HEK293T (cell line): Measurements from ENCODE around the gene RSPH4A.

Experiments
- ARNT ChIP-seq: fragments of 450-650 bp; IDR thresholded peaks from 2 replicates; pipeline ENCODE4 v1.6.1; 2017; ENCODE audit warnings: mild to moderate bottlenecking
- BHLHE40 ChIP-seq: fragments of 450-650 bp; IDR thresholded peaks from 2 replicates; pipeline ENCODE4 v1.6.1; 2016; ENCODE audit warnings: mild to moderate bottlenecking, moderate library complexity, borderline replicate concordance
- FOXM1 ChIP-seq: fragments of 450-650 bp; IDR thresholded peaks from 2 replicates; pipeline ENCODE4 v1.6.1; 2017; ENCODE audit warnings: mild to moderate bottlenecking, borderline replicate concordance
- HDGF ChIP-seq: fragments of 450-650 bp; IDR thresholded peaks from 2 replicates; pipeline ENCODE4 v1.6.1; 2017; ENCODE audit warnings: antibody characterized with exemption, borderline replicate concordance
- L3MBTL2 ChIP-seq: fragments of 450-650 bp; conservative IDR thresholded peaks from 2 replicates; pipeline ENCODE4 v1.6.1; 2016; ENCODE audit warnings: mild to moderate bottlenecking
- SUZ12 ChIP-seq: fragments of 450-650 bp; IDR thresholded peaks from 2 replicates; pipeline ENCODE4 v1.6.1; 2016; ENCODE audit warnings: mild to moderate bottlenecking
- TARDBP ChIP-seq: fragments of 450-650 bp; IDR thresholded peaks from 2 replicates; pipeline ENCODE4 v1.6.1; 2016
- ZNF384 ChIP-seq: fragments of 450-650 bp; IDR thresholded peaks from 2 replicates; pipeline ENCODE4 v1.6.1; 2016
- TF ChIP-seq, protein P1 (sequence below): fragments of 450-650 bp; IDR thresholded peaks from 2 replicates; pipeline ENCODE4 v1.6.1; 2016

DNA sequence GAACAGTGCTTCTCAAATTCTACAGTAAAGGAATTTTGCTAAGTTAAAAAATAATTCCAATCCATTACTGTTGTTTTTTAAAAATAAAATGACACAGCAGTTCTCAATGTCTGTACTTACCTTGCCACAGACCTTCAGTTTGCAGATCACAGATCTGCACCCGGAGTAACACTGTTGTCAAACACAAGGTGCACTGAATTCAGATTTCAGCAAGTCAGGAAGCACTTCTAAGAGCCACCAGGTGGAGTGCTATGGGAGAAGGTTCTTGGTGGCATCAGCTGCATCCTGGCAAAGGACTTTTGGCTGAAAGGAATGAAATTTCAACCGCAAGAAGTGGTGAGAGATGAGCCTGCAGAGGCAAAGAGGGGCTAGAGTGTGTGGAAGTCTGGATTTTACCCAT lies 17.4 kb downstream of the RSPH4A start:
- TF ChIP-seq HDGF (no peak), TARDBP (no peak), SUZ12 (no peak), ZNF384 (no peak), BHLHE40 (no peak), ARNT (no peak), L3MBTL2 (no peak), FOXM1 (no peak)
- TF ChIP-seq, protein P1, sequence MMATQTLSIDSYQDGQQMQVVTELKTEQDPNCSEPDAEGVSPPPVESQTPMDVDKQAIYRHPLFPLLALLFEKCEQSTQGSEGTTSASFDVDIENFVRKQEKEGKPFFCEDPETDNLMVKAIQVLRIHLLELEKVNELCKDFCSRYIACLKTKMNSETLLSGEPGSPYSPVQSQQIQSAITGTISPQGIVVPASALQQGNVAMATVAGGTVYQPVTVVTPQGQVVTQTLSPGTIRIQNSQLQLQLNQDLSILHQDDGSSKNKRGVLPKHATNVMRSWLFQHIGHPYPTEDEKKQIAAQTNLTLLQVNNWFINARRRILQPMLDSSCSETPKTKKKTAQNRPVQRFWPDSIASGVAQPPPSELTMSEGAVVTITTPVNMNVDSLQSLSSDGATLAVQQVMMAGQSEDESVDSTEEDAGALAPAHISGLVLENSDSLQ: no peak
